Measurements from ENCODE around the gene TBRG4.

Gene TBRG4

DNA sequence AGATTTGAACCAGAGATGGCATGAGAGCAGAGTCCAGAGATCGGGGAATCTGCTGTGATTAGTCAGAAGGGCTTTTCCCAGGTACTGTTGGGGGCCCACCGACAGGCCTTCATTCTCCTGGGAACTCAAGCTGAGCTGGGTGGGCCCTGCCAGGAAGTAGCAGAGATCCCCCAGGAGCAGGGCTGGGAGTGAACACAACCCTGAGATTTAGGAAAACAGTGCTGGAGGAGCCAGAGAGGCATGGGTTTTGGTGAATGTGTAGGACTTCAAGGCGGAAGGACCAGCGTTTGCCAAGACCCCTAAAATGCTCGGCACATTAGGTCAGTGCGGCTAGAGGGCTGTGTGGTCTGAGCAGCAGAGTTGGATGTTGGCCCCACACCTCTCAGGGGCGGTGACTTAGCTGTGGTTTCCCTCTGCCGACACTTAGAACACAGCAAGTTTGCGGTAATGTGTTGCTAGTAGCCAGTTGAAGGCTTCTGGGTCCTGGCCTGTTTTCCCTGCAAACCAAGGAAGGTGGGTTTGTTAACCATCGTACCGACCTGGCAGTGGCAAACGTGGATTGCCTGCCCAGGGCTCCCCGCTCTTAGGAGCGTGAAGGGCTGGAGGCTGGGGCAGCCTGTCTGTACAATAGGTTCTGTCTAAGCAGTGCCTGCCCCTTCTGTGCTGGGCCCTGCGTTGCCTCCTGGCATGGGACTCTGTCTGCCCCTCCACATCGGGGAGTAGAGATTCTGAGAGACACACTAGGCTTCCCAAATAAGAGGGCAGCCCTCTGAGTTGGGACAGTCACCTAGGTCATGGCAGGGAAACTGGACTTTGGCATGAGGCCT, 36.8 kb downstream of the TBRG4 start:
- Histone ChIP-seq H3K36me3 (ENCODE audit: control insufficient read depth, low read length) (peaks cover 76% of the 10 kb centered on the region), H3K27me3 (ENCODE audit: control insufficient read depth, low read length) (no peaks in the 10 kb centered on the region), H4K20me1 (ENCODE audit: control insufficient read depth, insufficient read depth, low read depth, low read length) (peaks cover 8% of the 10 kb centered on the region; the same call in 1 of the 2 replicates), H3K4me3 (ENCODE audit: low read length) (no peak overlapping the region), H3K79me2 (ENCODE audit: control insufficient read depth, low read length) (no peaks in the 10 kb centered on the region), H3K4me1 (ENCODE audit: control insufficient read depth, low read length) (no peaks in the 10 kb centered on the region), H3K9me2 (replicated peaks; ENCODE audit: control insufficient read depth, low read length) (no peaks in the 10 kb centered on the region), H3K9me3 (ENCODE audit: control insufficient read depth, insufficient read depth, low read length) (no peaks in the 10 kb centered on the region), H3K4me2 (ENCODE audit: low read length) (no peak overlapping the region), H3F3A (ENCODE audit: control insufficient read depth, insufficient read depth) (0 out of 2 replicates have a peak, but pooled peaks cover 6% of the 10 kb centered on the region), H3K27ac (ENCODE audit: low read depth, low read length) (no peak overlapping the region)
- TF ChIP-seq EZH2phosphoT487 (IDR thresholded peaks at IDR 0.05; ENCODE audit: borderline replicate concordance, low read length) = no peak
- TF ChIP-seq, protein P1, sequence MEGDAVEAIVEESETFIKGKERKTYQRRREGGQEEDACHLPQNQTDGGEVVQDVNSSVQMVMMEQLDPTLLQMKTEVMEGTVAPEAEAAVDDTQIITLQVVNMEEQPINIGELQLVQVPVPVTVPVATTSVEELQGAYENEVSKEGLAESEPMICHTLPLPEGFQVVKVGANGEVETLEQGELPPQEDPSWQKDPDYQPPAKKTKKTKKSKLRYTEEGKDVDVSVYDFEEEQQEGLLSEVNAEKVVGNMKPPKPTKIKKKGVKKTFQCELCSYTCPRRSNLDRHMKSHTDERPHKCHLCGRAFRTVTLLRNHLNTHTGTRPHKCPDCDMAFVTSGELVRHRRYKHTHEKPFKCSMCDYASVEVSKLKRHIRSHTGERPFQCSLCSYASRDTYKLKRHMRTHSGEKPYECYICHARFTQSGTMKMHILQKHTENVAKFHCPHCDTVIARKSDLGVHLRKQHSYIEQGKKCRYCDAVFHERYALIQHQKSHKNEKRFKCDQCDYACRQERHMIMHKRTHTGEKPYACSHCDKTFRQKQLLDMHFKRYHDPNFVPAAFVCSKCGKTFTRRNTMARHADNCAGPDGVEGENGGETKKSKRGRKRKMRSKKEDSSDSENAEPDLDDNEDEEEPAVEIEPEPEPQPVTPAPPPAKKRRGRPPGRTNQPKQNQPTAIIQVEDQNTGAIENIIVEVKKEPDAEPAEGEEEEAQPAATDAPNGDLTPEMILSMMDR (IDR thresholded peaks at IDR 0.05; ENCODE audit: low read depth, low read length, poor library complexity, severe bottlenecking) = no peak

DNA sequence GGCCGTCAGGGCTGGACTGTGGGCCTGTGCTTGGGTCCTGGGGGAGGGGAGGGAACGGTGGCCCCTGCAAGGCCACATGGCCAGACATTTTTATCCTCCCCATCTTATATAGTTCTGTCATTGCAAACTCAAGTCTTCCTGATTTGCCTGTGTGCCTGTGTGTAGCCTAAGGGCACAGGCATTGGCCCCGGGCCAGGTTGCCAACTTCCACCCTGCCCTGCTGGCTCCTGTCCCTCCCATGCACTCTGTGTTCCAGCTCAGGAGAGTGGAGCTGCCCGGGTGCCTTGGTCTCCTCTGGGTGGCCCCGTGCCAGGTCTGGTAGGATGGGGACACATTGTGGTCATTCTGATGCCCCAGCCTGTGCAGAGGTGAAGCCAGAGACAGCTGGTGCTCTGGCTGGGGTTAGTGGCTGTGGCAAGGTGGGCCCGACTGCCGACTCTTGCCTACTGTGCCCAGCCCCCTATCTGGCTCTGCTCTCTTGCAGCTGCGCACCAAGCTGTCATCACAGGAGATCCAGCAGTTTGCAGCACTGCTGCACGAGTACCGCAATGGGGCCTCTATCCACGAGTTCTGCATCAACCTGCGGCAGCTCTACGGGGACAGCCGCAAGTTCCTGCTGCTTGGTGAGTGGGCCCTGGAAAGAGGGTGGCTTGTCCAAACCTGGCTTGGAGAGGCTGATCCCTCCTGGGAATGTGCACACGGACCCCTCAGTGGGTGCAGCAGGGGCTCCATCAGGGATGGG, 37.5 kb downstream of the TBRG4 start:
- no peaks in the 10 kb centered on the region for H3K4me1 ChIP-seq (ENCODE audit: control insufficient read depth, low read length)
- no peak overlapping the region for H3K4me3 ChIP-seq (ENCODE audit: low read length)
- H3K4me2 ChIP-seq (ENCODE audit: low read length) = no peak overlapping the region
- peaks cover 8% of the 10 kb centered on the region; the same call in 1 of the 2 replicates for H4K20me1 ChIP-seq (ENCODE audit: control insufficient read depth, insufficient read depth, low read depth, low read length)
- no peak overlapping the region for H3K27ac ChIP-seq (ENCODE audit: low read depth, low read length)
- no peaks in the 10 kb centered on the region for H3K9me2 ChIP-seq (replicated peaks; ENCODE audit: control insufficient read depth, low read length)
- no peaks in the 10 kb centered on the region for H3K9me3 ChIP-seq (ENCODE audit: control insufficient read depth, insufficient read depth, low read length)
- H3K79me2 ChIP-seq (ENCODE audit: control insufficient read depth, low read length) = no peaks in the 10 kb centered on the region
- H3K36me3 ChIP-seq (ENCODE audit: control insufficient read depth, low read length) = peaks cover 84% of the 10 kb centered on the region
- no peaks in the 10 kb centered on the region for H3K27me3 ChIP-seq (ENCODE audit: control insufficient read depth, low read length)
- 0 out of 2 replicates have a peak, but pooled peaks cover 6% of the 10 kb centered on the region for H3F3A ChIP-seq (ENCODE audit: control insufficient read depth, insufficient read depth)
- TF ChIP-seq EZH2phosphoT487 (IDR thresholded peaks at IDR 0.05; ENCODE audit: borderline replicate concordance, low read length) = no peak
- TF ChIP-seq, protein P1 (IDR thresholded peaks at IDR 0.05; ENCODE audit: low read depth, low read length, poor library complexity, severe bottlenecking) = no peak

DNA sequence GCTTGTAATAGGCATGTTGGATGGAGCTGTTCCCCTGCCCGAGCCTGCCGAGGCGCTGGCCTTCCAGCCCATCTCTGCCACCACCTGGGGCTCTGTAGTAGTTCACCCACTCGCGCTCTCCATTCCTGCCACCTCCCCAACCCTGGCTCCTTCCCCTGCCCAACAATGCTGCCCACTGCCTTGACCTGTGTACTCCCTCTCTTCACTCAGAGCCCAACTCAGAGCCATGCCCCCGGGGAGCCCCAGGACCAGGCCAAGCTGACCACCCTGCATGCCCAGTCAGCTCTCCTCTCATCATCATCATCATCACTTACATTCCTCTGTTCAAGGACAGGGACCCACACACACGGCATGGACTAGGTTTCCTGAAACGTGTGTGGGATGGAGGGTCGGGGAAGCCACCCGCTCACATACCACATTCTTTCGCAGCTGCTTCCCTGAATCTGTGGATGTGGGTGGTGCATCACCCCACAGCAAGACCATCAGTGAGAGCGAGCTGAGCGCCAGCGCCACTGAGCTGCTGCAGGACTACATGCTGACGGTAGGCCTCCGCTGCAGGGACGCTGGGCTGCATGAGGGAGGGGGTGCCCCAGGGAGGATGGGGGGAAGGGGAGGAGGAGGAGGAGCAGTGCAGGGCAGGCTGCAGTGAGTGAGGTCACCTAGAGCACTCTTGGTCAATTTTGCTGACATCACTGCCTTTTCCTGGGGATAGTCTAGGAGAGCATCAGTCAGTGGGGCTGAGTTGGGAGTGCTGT, 38.3 kb downstream of the TBRG4 start:
- H3K9me3 ChIP-seq (ENCODE audit: control insufficient read depth, insufficient read depth, low read length) = no peaks in the 10 kb centered on the region
- H3K4me3 ChIP-seq (ENCODE audit: low read length) = no peak overlapping the region
- H3K36me3 ChIP-seq (ENCODE audit: control insufficient read depth, low read length) = peaks cover 92% of the 10 kb centered on the region
- H3K27me3 ChIP-seq (ENCODE audit: control insufficient read depth, low read length) = no peaks in the 10 kb centered on the region
- 0 out of 2 replicates have a peak, but pooled peaks cover 6% of the 10 kb centered on the region for H3F3A ChIP-seq (ENCODE audit: control insufficient read depth, insufficient read depth)
- no peaks in the 10 kb centered on the region for H3K4me1 ChIP-seq (ENCODE audit: control insufficient read depth, low read length)
- peaks cover 2% of the 10 kb centered on the region; the same call in 1 of the 2 replicates for H3K79me2 ChIP-seq (ENCODE audit: control insufficient read depth, low read length)
- H3K4me2 ChIP-seq (ENCODE audit: low read length) = no peak overlapping the region
- no peak for TF ChIP-seq EZH2phosphoT487 (IDR thresholded peaks at IDR 0.05; ENCODE audit: borderline replicate concordance, low read length)
- TF ChIP-seq, protein P1 (IDR thresholded peaks at IDR 0.05; ENCODE audit: low read depth, low read length, poor library complexity, severe bottlenecking) = no peak
- peaks cover 8% of the 10 kb centered on the region; the same call in 1 of the 2 replicates for H4K20me1 ChIP-seq (ENCODE audit: control insufficient read depth, insufficient read depth, low read depth, low read length)
- H3K27ac ChIP-seq (ENCODE audit: low read depth, low read length) = no peak overlapping the region
- no peaks in the 10 kb centered on the region for H3K9me2 ChIP-seq (replicated peaks; ENCODE audit: control insufficient read depth, low read length)
